HL-60 (cell line): Measurements from ENCODE around the gene LRBA.

ENCODE experiments used
- DNase-seq, 2 experiments: peaks; one replicate each; pipeline ENCODE4 v3.0.0-alpha.2; 2010 to 2020; ENCODE audit warnings: low read depth in 1 of 2, low spot score in 1 of 2
- H3K27ac ChIP-seq: fragments of 250-450 bp; sonication (Bioruptor Pico); replicated peaks from 2 replicates; pipeline ENCODE4 v1.5.1; 2020; ENCODE audit warnings: mild to moderate bottlenecking, moderate library complexity
- H3K27me3 ChIP-seq: fragments of 250-450 bp; sonication (Bioruptor Pico); 2 replicates; pipeline ENCODE4 v1.5.1; 2021; ENCODE audit warnings: mild to moderate bottlenecking, moderate library complexity; ENCODE audit not compliant: insufficient read depth, poor library complexity, severe bottlenecking
- H3K4me3 ChIP-seq: replicated peaks from 2 replicates; pipeline ENCODE4 v1.5.1; 2011; ENCODE audit warnings: mild to moderate bottlenecking, control low read depth, low read length; ENCODE audit not compliant: insufficient read depth
- GABPA ChIP-seq: IDR thresholded peaks from 2 replicates; pipeline ENCODE4 v1.6.1; 2012; ENCODE audit warnings: low read depth
- POLR2AphosphoS5 ChIP-seq: IDR thresholded peaks from 2 replicates; pipeline ENCODE4 v1.6.1; 2012; ENCODE audit warnings: low read depth
- SPI1 ChIP-seq: IDR thresholded peaks from 2 replicates; pipeline ENCODE4 v1.6.1; 2012; ENCODE audit warnings: low read depth, mild to moderate bottlenecking, borderline replicate concordance
- TF ChIP-seq, protein P1 (sequence below): IDR thresholded peaks from 2 replicates; pipeline ENCODE4 v1.6.1; 2012; ENCODE audit warnings: low read depth; ENCODE audit not compliant: insufficient replicate concordance
- TF ChIP-seq, protein P2 (sequence below): IDR thresholded peaks from one replicate; pipeline ENCODE4 v1.5.1; 2011; ENCODE audit warnings: low read length, control low read depth, inconsistent platforms; ENCODE audit not compliant: insufficient read depth

LRBA gene

GRCh38 chr4:150418757-150419410, 596.2 kb downstream of the LRBA start:
- H3K27ac ChIP-seq, result no peak overlapping the region
- H3K4me3 ChIP-seq, result no peak overlapping the region
- no peak for TF ChIP-seq SPI1
- TF ChIP-seq, protein P1, sequence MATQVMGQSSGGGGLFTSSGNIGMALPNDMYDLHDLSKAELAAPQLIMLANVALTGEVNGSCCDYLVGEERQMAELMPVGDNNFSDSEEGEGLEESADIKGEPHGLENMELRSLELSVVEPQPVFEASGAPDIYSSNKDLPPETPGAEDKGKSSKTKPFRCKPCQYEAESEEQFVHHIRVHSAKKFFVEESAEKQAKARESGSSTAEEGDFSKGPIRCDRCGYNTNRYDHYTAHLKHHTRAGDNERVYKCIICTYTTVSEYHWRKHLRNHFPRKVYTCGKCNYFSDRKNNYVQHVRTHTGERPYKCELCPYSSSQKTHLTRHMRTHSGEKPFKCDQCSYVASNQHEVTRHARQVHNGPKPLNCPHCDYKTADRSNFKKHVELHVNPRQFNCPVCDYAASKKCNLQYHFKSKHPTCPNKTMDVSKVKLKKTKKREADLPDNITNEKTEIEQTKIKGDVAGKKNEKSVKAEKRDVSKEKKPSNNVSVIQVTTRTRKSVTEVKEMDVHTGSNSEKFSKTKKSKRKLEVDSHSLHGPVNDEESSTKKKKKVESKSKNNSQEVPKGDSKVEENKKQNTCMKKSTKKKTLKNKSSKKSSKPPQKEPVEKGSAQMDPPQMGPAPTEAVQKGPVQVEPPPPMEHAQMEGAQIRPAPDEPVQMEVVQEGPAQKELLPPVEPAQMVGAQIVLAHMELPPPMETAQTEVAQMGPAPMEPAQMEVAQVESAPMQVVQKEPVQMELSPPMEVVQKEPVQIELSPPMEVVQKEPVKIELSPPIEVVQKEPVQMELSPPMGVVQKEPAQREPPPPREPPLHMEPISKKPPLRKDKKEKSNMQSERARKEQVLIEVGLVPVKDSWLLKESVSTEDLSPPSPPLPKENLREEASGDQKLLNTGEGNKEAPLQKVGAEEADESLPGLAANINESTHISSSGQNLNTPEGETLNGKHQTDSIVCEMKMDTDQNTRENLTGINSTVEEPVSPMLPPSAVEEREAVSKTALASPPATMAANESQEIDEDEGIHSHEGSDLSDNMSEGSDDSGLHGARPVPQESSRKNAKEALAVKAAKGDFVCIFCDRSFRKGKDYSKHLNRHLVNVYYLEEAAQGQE, result no peak
- TF ChIP-seq POLR2AphosphoS5, result no peak
- TF ChIP-seq, protein P2, sequence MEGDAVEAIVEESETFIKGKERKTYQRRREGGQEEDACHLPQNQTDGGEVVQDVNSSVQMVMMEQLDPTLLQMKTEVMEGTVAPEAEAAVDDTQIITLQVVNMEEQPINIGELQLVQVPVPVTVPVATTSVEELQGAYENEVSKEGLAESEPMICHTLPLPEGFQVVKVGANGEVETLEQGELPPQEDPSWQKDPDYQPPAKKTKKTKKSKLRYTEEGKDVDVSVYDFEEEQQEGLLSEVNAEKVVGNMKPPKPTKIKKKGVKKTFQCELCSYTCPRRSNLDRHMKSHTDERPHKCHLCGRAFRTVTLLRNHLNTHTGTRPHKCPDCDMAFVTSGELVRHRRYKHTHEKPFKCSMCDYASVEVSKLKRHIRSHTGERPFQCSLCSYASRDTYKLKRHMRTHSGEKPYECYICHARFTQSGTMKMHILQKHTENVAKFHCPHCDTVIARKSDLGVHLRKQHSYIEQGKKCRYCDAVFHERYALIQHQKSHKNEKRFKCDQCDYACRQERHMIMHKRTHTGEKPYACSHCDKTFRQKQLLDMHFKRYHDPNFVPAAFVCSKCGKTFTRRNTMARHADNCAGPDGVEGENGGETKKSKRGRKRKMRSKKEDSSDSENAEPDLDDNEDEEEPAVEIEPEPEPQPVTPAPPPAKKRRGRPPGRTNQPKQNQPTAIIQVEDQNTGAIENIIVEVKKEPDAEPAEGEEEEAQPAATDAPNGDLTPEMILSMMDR, result no peak
- no peak for TF ChIP-seq GABPA
- DNase-seq, result no peak
- no peaks in the 10 kb centered on the region for H3K27me3 ChIP-seq

DNA sequence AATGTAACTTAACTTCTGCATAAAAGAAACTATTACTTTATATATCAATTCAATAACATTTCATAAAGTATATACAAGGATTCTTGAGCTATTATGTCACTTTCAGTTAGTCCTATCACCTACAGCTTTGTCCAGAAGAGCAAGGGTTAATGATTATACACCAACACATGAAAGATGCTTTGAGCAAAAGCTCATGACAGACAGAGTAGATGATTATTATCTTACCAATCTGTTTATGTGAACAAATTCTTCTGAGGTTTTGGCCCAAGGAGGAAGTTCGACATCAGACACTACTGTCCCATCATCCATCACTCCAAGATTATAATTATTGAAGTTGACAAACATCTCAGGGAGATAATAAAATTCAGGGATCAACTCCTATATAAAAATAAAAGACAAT, 599.9 kb downstream of the LRBA start:
- H3K4me3 ChIP-seq, result no peak overlapping the region
- TF ChIP-seq POLR2AphosphoS5, result no peak
- TF ChIP-seq, protein P2, result no peak
- no peak for TF ChIP-seq SPI1
- TF ChIP-seq, protein P1, result no peak
- TF ChIP-seq GABPA, result no peak
- no peak for DNase-seq
- no peak overlapping the region for H3K27ac ChIP-seq
- no peaks in the 10 kb centered on the region for H3K27me3 ChIP-seq

DNA sequence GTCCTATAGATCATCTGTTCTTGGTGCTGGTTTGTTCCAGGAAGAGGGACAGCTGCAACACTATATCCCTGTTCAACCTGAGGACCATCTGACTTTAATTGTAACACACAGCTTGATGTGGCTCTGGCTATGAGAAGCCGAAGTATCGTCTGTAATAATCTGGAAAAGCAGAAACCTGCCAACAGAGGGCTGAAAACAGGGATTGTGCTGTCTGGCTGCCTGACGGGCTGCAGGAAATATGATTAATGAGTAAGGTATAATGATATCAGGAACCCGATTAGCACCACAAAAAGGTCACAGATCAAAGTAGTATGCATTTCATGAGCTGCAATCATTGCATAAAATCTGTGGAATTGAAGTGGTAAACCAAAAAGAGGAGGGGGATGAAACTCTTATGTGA, 603.6 kb downstream of the LRBA start:
- H3K27me3 ChIP-seq, result no peaks in the 10 kb centered on the region
- DNase-seq, result no peak
- H3K27ac ChIP-seq, result no peak overlapping the region
- no peak for TF ChIP-seq GABPA
- H3K4me3 ChIP-seq, result no peak overlapping the region

- H3K27ac ChIP-seq, result no peak overlapping the region
- TF ChIP-seq, protein P1, result no peak
- TF ChIP-seq, protein P2, result no peak
- TF ChIP-seq GABPA (no peak), SPI1 (no peak), POLR2AphosphoS5 (no peak)
- DNase-seq, result peak in 1 of 2 experiments; percentile 84
Observed at GRCh38 chr4:150402871-150403272, 612.2 kb downstream of the LRBA start.

More at GRCh38 chr4:150402871-150403272, 612.2 kb downstream of the LRBA start:
- Histone ChIP-seq H3K4me3 (no peak overlapping the region), H3K27me3 (no peaks in the 10 kb centered on the region)
